NCI-H1694 treated with DMSO at 0.1 percent for 48 hours (cell line): ENCODE measurements around the gene FOXP1.
A peak's percentile ranks its signal among the peaks of the same experiment; 100 is the strongest.

Experiments
- DNase-seq: peaks from one replicate; lab custom pipeline; 2025; lab: John Stamatoyannopoulos, UW

FOXP1 gene

DNA sequence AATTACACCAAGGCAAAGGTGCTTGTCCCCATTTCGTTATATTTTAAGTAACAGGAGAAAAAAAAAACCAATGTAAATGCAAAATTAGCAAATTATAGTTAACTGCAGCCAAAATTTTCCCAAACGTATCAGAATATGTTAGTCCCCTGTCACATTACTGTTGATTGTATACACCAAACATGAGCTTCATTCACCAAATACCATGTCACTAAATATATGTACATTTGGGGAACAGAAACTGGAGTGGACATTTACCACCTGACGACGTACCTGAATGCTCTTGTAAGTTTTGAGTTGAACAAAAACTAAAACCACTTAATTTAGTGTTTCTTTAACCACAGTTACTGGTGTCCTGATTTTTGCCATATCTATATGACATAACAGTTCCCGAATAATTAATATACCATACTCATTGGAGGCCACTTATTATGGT, 3.3 kb upstream of the FOXP1 start:
- no peak for DNase-seq

DNA sequence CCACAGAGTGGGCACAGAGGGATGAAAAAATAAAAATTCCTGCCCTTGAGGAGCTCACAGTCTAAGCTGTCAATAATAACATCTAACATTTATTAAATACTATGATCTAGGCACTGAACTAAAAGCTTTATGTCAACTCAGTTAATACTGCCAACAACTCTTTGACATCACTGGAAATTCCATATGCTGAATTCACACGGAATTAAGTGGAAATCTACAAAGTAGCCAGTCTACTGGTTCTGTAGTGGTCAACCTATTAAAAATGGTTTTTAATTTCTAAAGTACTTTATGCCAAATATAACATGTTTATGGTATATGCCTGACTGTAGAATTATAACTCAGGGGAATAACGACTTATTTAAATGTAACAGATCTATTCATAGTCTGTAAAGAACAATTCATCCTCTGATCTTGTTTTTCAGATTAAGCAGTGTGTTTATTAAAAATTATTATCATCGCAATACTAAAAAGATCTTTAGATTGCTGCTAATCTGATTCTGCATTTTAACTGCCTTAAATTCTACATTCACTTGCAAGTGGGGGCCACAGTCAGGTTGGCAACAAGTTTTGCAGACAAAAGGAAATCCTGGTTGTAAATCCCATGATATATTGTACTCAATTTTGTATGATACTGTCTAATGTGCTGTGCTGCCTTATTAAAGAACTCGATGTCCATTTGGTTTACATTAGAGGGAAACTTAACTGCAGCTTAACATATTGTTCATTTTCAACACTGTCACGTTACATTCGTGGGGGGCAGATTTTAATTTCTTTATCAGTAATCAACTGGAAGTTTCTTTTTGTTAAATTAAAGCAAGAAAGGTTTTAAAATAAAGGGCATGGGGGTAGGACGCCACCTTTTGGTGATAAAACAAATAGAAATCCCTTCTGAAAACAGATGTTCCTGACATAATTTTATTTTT, 2.6 kb upstream of the FOXP1 start:
- DNase-seq, result peak; percentile 34

GRCh38 chr3:71585131-71585530, 1.6 kb upstream of the FOXP1 start:
- no peak for DNase-seq

DNA sequence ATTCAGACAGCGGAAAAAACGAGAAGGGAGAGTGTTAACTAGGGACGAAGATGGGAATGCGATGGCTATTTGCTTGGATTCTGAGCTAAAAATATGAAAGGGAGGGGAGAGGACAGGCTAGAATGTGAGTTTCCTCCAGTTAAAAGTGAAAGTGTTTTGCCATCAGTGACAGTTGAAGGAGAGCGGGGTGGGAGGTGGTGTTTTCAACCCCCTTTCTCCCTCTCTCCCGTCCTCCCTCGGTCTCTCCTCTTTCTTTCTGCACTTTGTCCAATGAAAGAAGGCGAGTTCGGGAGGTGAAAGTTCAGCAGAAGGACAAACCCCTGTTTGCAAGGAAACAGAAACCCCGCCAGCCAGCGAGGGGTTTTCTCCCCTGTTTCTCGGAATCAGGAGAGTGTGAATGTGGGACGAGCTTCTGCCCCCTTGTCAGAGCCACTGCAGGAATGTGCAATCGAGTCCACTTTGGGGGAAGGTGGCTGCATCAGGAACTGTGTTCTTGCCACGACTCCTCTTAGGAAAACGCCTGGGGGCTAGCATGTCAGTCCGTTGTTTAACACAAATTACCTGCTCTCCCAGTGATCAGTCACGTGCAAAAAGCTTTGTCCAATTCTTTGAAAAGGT, 975 bp upstream of the FOXP1 start:
- no peak for DNase-seq

GRCh38 chr3:71582612-71583565, 639 bp downstream of the FOXP1 start:
- no peak for DNase-seq

DNA sequence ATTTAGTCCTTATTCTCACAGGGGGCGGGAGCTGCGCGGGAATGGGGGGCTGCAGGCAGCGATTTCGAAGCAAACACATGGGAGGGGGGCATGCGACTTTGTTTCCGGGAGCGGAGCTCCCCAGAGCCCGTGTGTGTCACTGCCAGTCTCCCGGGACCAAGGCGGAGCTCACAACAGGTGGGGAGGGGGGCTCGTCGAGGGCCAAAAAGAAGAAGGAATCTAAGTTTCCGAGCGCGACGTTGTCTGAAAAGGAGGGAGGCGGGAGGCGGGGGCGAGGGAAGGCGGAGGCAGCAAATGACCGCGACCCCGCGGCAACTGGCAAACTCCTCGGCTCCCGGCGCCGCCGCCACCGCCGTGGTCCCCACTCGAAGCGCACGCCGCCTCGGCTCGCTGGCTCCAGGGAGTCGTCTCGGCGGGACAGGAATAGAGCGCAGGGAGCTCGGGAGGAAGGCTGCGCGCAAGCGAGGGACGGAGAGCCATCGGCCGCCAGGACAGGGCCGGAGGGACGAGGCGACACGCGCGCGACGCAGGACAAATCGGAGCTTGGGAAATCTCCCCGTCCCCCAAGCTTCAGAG, 1.4 kb downstream of the FOXP1 start:
- no peak for DNase-seq

DNA sequence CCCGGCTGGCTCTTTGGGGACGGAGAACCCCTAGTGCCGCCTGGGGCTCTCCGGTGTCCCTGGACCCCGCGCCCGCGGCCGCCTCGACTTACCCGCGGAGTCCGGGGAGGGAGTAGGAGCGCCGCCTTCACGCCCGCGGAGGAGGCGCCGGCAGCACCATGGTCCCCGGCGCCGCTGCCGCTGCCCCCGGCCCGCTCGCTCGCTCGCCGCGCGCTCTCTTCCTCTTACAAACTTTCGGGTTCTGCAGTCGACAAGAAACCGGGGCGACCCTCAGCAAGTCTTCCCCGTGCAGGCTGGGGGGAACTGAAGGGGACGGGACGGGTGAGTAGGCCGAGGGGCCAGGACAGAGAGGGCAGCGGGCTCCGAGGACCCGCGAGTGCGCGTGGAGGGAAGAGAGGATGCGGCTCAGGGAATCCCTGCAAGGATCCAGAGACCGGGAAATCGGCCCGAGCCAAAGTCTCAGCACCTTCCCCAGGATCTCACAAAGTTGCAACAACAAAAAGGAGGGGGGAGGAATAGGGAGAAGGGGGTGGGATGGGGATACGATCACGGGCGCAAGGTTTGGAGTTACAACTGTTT, 2.0 kb downstream of the FOXP1 start:
- no peak for DNase-seq

- no peak for DNase-seq
Observed at GRCh38 chr3:71580636-71581456, 2.7 kb downstream of the FOXP1 start.

DNA sequence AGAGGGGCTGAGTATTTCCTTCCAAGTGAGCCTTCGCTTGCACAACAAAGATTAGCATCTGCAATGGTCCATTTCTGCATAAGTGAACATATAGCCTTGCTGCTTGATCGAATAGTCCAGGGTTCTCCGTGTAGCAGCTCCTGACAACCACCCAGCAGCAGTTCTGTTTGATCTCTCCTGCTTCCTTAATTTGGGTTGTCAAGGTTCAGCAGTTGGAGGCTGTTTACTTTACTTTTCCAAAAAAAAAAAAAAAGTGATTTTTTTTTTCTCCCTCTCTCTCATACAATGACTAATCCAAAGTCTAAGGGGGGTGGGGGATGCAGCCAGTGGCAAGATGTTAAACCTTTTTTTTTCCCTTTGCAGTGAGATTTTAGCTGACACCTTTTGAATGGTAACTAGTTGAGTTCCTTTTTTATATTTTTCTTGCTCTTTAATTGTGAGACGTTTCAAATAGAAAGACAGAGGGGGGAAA, 3.6 kb downstream of the FOXP1 start:
- no peak for DNase-seq

- DNase-seq, result no peak
Observed at GRCh38 chr3:71579326-71579934, 4.1 kb downstream of the FOXP1 start.

GRCh38 chr3:71578054-71578751, 5.3 kb downstream of the FOXP1 start:
- no peak for DNase-seq

DNA sequence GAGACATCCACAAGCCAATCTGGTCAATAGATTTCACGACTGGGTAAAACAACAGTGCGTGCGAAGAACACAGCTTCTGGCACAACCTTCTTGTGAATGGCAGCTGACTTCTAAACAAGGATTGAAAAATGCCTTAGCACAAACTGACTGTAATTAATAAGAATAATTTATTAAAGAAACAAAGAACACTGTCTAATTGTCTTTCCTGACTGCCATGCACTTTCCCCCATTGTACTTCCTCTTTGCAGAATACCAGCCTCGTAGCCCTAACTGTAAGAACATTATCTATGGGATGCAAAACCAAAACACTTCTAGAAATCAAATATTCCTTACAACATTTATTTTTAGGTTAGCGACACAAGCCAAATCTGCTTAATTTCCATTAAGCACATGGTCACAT, 6.5 kb downstream of the FOXP1 start:
- no peak for DNase-seq

DNA sequence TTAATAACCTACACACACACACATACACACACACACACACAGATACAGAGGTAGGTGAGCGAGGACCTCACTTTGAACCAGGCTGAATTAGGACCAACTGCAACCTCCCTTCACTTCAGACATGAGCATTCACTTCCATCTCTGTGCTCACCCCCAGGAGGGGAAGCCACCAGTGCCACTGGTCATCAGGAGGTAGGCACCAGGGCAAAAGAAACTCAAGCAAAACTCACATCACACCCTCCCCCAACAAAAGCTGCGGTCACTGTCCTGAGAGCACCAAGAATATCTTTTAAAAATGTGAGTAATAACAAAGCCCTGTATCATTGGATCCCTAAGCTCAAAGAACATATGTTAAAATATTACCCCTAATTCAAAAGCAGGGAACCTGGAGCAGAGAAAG, 8.1 kb downstream of the FOXP1 start:
- DNase-seq, result no peak

GRCh38 chr3:71573181-71573580, 10.3 kb downstream of the FOXP1 start:
- DNase-seq, result no peak

DNA sequence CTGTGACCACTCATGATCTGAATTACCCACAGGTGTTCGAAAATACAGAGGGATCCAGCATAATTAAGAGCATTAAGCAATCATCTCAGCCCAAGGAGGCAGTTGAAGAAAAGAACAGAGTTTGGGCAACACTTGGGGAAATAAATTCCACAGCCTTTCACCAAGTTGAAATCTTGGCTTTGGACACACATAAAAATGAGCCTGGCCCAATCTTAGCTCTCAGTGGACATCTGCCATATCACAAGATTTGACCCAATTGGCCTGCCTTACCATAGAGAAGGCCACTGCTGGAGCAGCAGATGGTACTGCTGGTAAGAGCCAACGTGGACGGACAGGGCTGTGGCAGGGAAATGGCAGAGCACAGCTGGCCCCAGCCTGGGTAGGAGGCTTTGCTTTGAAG, 13.0 kb downstream of the FOXP1 start:
- no peak for DNase-seq

- no peak for DNase-seq
Observed at GRCh38 chr3:71568207-71568606, 15.3 kb downstream of the FOXP1 start.

DNA sequence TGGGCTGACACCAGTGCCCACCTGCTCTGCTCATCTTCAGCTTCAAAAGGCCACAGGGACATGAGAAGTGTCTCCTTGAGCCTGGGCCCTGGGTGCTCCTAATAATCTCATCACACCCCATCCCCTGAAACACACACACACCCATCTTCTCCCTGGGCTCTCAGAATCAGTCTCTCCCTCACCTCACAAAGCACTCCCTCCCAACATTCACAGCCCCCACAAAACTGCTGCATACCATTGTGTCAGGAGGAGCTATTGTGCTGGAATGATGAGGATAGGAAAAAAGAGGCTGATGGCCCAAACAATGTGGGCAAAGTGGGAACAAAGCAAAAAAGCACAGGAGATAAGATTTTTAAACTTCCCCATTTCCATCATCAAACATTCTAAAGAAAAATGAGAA, 16.8 kb downstream of the FOXP1 start:
- no peak for DNase-seq

GRCh38 chr3:71565976-71566375, 17.6 kb downstream of the FOXP1 start:
- no peak for DNase-seq

DNA sequence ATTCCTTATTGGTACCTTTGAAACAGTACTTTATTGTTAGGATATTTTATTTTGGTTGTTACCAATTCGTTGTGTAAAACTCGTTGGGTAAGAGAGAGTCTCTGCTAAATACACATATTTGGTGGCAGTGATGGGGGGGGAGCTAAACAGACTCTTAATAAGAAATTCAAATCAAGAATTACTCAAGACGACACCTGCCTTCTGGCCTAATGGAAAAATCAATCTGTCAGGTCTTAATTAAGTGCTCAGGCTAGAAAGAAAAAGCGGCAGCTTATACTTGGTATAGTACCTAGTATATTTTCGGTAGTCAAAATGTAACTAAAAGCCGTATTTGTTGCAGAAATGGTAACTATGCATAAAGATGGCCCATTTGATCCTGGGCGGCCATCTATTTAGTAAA, 18.2 kb downstream of the FOXP1 start:
- no peak for DNase-seq

DNA sequence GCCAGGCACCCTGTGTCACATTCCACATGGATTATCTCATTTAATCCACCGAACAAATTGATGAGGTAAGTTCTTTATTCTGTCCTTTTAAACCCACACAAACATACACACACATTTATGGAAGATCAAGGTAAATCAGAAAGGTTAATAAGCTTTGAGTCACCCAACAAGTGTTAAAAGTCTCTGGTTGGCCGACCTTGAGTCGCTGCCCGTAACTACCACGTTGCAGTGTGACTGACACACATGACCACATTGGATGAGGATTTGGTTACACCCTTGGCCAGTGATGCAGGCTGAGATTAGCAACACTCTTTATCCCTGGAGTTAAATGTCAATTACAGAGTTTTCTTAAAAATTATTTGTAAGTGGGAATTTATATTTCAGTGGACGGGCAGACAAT, 19.2 kb downstream of the FOXP1 start:
- DNase-seq, result no peak
